ENCODE measurements around the gene PBX4. TPM values are rescaled to one million over a fixed set of nuclear protein-coding genes. Genes with fewer than 3 reads are reported as not detected.

The PBX4 gene
- total and polyA plus RNA-seq, 11 donors, result 0.43 to 0.69 (median 0.53) TPM; not detected in 8

DNA sequence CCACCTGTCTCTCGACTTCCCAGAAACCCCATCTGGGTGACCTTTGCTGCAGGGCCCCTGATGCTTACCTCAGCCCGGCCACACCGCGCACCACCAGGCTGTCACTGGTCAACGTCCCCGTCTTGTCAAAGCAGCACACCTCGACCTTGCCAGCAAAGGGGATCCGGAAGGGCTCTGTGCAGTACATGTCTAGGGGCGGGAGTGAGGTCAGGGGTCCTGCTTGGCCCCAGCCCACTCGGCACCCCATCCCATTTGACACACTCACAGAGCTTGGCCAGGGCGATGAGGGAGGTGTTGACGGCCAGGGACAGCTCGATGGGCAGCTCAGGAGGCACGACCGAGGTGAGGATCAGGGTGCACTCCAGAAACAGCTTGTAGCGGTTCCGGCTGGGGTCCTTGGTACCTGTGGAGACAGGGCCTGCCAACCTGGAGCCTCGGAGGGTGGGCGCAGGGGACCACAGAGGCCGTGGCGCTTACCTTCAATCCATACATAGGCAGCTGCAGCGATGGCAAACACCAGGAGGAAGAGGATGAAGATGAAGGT, 36.6 kb upstream of the PBX4 start:
- no peak for DNase-seq

GRCh38 chr19:19654441-19654840, 36.0 kb upstream of the PBX4 start:
- Histone ChIP-seq H3K36me3 (peaks cover 6 to 100% (median 99%) of the 10 kb centered on the region in 9 donors), H3K27ac (no peak overlapping the region), H3K4me1 (peaks cover 0 to 10% (median 0%) of the 10 kb centered on the region in 12 donors), H3K27me3 (no peaks in the 10 kb centered on the region), H3K9me3 (no peaks in the 10 kb centered on the region), H3K4me3 (no peak overlapping the region)
- 89 to 96% (median 93%) methylated on average over 12 to 15 of the region's 15 CpGs for WGBS, 4 donors
- intact Hi-C loops (cut with DNase I), result no loop called here
- no peak for TF ChIP-seq POLR2A (IDR thresholded peaks at IDR 0.05)
- DNase-seq (no peak), ATAC-seq (no peak)

More for the DNA sequence above, 36.6 kb upstream of the PBX4 start:
- Histone ChIP-seq H3K27ac (no peak overlapping the region), H3K4me3 (no peak overlapping the region), H3K9me3 (no peaks in the 10 kb centered on the region), H3K27me3 (no peaks in the 10 kb centered on the region), H3K4me1 (peaks cover 0 to 10% (median 0%) of the 10 kb centered on the region in 12 donors), H3K36me3 (peaks cover 6 to 100% (median 97%) of the 10 kb centered on the region in 9 donors)
- TF ChIP-seq CTCF (IDR thresholded peaks at IDR 0.05) (no peak), POLR2A (IDR thresholded peaks at IDR 0.05) (no peak)
- no peak for ATAC-seq
- intact Hi-C loops (cut with DNase I), result no loop called here
- 88 to 95% (median 94%) methylated on average over 13 to 22 of the region's 22 CpGs for WGBS, 4 donors

- WGBS, 4 donors, result 94 to 97% (median 96%) methylated on average over 9 to 23 of the region's 23 CpGs
- Histone ChIP-seq H3K9me3 (no peaks in the 10 kb centered on the region), H3K4me3 (no peak overlapping the region), H3K27me3 (no peaks in the 10 kb centered on the region), H3K27ac (no peak overlapping the region), H3K4me1 (peaks cover 0 to 10% (median 0%) of the 10 kb centered on the region in 12 donors), H3K36me3 (peaks cover 6 to 100% (median 99%) of the 10 kb centered on the region in 9 donors)
- TF ChIP-seq CTCF (IDR thresholded peaks at IDR 0.05) (no peak), POLR2A (IDR thresholded peaks at IDR 0.05) (no peak)
- ATAC-seq (no peak), DNase-seq (peak in 1 of 5 donors; percentile 18)
- intact Hi-C loops (cut with DNase I), result no loop called here
Observed at GRCh38 chr19:19653597-19654147, 35.2 kb upstream of the PBX4 start.

GRCh38 chr19:19652482-19653295, 34.2 kb upstream of the PBX4 start:
- H3K9me3 ChIP-seq, result no peaks in the 10 kb centered on the region
- intact Hi-C loops (cut with DNase I), result no loop called here
- H3K36me3 ChIP-seq, result peaks cover 6 to 100% (median 99%) of the 10 kb centered on the region in 9 donors
- no peak for TF ChIP-seq POLR2A (IDR thresholded peaks at IDR 0.05)
- TF ChIP-seq CTCF (IDR thresholded peaks at IDR 0.05), result no peak
- ATAC-seq (no peak), DNase-seq (peak in 1 of 5 donors; percentile 21)
- peaks cover 0 to 10% (median 0%) of the 10 kb centered on the region in 12 donors for H3K4me1 ChIP-seq
- H3K4me3 ChIP-seq, result no peak overlapping the region
- H3K27ac ChIP-seq, result no peak overlapping the region
- H3K27me3 ChIP-seq, result no peaks in the 10 kb centered on the region
- 83 to 96% (median 92%) methylated on average over 10 to 24 of the region's 24 CpGs for WGBS, 4 donors

Data from heart left ventricle (tissue), 16 donors.